ENCODE measurements around the gene GPR119.
"Not testable (repeated sequence)": the region's sequence is repeated elsewhere in the genome, so short reads cannot be mapped to it uniquely, and the experiment has no call there.

GPR119 gene

DNA sequence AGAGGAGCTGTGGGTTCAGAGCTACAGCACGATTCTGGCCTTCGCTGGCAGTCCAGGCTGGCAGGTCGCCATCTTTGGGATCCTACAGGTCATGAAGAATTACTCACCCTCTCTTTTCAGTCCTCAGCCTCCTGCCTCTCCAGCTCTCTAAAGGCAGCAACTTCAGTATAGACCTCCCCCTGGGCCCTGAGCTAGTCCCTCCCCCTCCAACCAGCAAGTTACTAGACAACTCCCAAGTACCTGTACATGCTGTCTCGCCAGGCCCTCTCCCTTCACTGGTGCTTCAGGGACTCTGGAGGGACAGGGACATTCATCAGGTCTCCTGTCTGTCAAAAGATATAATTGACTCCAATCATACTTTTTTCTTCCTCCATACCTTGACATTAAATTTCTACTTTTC is at the start of gene GPR119:
TSS of gene GPR119 (minus strand) at position 155 of the 400 bp plus-strand sequence. CDS start 227 bp downstream, outside the sequence.
- DNase-seq (ENCODE audit: low spot score), result no peak
- in situ Hi-C loops (cut with MboI; ENCODE audit: low sequenced_read_pairs, unreplicated experiment), result no loop called here
- no peak for TF ChIP-seq CTCF (IDR thresholded peaks at IDR 0.05; ENCODE audit: borderline replicate concordance, control extremely low read depth, extremely low read depth, insufficient read depth, missing control alignments)

GRCh38 chrX:130429236-130429635 is 43.8 kb upstream of the GPR119 start:
- DNase-seq (ENCODE audit: low spot score); in situ Hi-C loops (cut with MboI; ENCODE audit: low sequenced_read_pairs, unreplicated experiment): not testable (repeated sequence)

GRCh38 chrX:130426531-130426930 is 41.1 kb upstream of the GPR119 start:
- TF ChIP-seq CTCF (IDR thresholded peaks at IDR 0.05; ENCODE audit: borderline replicate concordance, control extremely low read depth, extremely low read depth, insufficient read depth, missing control alignments), result no peak
- DNase-seq (ENCODE audit: low spot score), result no peak
- in situ Hi-C loops (cut with MboI; ENCODE audit: low sequenced_read_pairs, unreplicated experiment), result no loop called here

DNA sequence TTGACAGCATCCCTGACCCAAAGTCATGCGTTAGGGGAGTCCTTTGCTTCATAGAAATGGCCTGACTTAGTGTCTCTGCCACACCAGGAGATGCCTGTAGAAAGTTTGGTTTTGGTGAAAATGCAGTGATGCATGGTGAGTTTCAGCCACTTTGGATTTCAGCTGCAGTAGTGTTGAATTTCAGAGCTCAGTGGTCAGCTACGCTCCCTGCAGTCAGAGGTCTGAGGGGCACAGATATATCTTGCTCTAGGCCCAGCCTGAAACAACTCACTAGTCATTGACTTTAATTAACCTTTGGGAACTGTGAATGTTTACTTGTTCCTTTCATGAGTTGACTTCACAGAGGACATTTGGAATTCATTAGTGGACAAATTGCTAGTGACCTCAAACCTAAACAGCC is 33.8 kb upstream of the GPR119 start:
- TF ChIP-seq CTCF (IDR thresholded peaks at IDR 0.05; ENCODE audit: borderline replicate concordance, control extremely low read depth, extremely low read depth, insufficient read depth, missing control alignments), result no peak
- DNase-seq (ENCODE audit: low spot score), result no peak

GRCh38 chrX:130418740-130419139 is 33.3 kb upstream of the GPR119 start:
- TF ChIP-seq CTCF (IDR thresholded peaks at IDR 0.05; ENCODE audit: borderline replicate concordance, control extremely low read depth, extremely low read depth, insufficient read depth, missing control alignments), result no peak
- no peak for DNase-seq (ENCODE audit: low spot score)
- in situ Hi-C loops (cut with MboI; ENCODE audit: low sequenced_read_pairs, unreplicated experiment), result no loop called here

More for the DNA sequence above, 33.8 kb upstream of the GPR119 start:
- in situ Hi-C loops (cut with MboI; ENCODE audit: low sequenced_read_pairs, unreplicated experiment), result no loop called here

GRCh38 chrX:130418066-130418465 is 32.6 kb upstream of the GPR119 start:
- in situ Hi-C loops (cut with MboI; ENCODE audit: low sequenced_read_pairs, unreplicated experiment), result no loop called here
- TF ChIP-seq CTCF (IDR thresholded peaks at IDR 0.05; ENCODE audit: borderline replicate concordance, control extremely low read depth, extremely low read depth, insufficient read depth, missing control alignments), result no peak
- DNase-seq (ENCODE audit: low spot score), result no peak

DNA sequence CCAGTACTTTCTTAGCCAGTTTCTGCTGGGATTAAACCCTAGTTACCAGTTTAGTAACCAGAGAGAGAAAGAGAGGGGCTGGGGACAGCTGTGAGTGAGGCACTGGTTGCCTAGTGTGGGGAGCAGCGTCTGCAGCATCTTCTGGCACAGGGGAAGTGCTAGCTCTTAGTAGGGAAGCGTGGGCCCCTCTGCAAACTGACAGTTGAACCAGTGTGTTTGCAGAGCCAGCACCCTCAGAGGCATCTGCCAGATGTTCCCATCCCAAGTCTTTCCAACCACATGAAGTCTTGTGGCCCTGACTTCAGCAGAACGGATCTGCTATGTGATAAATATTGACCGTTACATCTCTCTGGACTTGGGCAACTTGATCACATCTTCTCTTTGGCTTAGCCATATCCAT is 31.3 kb upstream of the GPR119 start:
- in situ Hi-C loops (cut with MboI; ENCODE audit: low sequenced_read_pairs, unreplicated experiment), result no loop called here
- DNase-seq (ENCODE audit: low spot score), result no peak
- no peak for TF ChIP-seq CTCF (IDR thresholded peaks at IDR 0.05; ENCODE audit: borderline replicate concordance, control extremely low read depth, extremely low read depth, insufficient read depth, missing control alignments)
